ENCODE results near the gene NDUFV2.
"Not testable (repeated sequence)": the region's sequence is repeated elsewhere in the genome, so short reads cannot be mapped to it uniquely, and the experiment has no call there.

NDUFV2 gene

DNA sequence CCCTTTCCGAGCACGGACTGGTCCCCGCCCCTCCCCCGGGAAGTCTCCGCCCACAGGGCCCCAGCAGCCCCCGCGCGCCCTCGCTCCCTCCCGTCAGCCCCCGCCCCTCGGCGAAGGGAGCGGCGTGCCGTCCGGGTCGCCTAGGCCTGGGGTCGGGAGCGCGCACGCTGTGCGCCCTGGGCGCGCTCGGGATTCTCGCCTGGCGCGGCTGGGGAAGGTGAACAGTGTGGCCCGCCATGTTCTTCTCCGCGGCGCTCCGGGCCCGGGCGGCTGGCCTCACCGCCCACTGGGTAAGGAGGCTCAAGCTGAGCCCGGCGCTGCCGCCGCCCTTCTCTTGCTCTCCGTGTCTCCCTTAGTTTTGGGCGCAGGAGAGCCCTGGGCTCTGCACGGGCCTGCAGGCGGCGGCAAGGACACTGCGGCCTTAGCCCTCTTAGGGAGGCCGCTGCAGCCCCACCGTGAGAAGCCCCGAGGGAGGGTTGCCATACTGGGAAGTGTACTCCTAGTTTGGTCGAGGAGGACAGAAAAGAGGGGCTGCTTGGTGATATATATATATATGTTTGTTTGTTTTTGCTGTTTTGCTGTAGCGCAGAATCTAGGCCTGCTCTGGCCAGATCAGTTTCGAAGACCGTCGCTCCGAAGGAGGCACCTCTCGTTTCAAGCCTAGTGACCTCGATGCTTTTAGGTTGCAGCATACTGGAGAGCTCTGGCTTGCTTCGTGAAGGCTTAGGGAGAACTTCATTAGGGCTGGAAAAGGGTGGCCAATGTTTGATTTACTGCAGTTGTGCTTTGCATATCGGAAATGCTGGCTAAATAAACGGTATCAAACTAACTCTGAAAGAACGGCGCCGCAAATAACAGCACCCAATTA lies at the start of gene NDUFV2:
TSS of gene NDUFV2 (plus strand) at position 192 of the 868 bp plus-strand sequence. CDS start at position 237, 45 bp downstream.
- peak; percentile 97 for DNase-seq (ENCODE audit: low read depth, low spot score)

DNA sequence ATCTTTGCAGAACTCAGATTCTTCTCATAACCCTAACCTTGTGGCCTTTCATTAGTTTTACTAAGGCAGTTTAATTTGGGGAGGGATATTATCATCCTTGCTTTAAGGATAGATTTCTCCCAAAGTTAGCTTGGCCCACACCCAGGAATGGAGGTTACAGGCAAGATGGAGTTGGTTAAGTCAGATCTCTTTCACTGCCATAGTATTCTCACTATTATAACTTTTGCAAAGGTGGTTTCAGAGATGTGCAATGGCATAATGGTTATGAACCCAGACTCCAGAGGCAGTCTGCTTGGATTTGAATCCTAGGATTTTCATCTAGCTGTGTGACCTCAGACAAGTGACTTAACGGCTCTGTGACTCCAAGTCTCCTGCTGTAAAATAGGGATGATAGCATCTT lies 48.7 kb upstream of the NDUFV2 start:
- DNase-seq (ENCODE audit: low read depth, low spot score), result no peak

DNA sequence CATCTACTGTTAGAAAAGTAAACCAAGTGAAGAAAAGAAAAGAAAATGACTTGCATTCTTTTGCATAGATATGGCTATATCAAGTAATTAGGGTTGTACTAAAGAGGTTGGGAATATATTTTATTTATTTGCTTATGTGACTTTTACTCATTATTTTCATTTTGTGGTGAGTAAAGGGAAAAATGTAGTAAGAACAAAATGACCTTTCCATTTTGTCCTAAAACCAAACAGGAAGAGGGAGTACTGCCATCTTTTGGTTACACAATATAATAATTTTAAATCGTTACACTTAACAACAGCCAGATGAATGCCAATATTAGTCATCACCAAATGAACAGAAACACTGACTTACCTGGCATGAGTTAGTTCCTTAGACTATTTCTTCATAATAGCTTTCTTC lies 47.3 kb upstream of the NDUFV2 start:
- DNase-seq (ENCODE audit: low read depth, low spot score), result no peak

DNA sequence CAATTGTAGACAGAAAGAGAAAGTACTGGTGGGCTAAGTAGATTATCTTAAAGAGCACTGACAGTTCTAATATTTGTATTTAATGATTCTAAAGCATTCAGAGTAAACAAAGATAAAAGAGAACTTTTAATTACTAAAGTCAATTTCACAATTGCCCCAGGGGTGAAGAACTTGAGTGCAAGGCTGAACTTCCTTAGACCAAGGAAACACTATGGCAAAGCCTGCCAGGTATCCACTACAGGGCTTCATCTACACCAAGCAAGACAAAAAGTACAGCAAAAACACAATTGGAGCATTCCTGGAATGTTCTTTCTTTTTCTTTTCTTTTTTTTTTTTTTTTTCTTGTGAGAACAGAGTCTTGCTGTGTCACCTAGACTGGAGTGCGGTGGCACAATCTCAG lies 46.9 kb upstream of the NDUFV2 start:
- no peak for DNase-seq (ENCODE audit: low read depth, low spot score)

DNA sequence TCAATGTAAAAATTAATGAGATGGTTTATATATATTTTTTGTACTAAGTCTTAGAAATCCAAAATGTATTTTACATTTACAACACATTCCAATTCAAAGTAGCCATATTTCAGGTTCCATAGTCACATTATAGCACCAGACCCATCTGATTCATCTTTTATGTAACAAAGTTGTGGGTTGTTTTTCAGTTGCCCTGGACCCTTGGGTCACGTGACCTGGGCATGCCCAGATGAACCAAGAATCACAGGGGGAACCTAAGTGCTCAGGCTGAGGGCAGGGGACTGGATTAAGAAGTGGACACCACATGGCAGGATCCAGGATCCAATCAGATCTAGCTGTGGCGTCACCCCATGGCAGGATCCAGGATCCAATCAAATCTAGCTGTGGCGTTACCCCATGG lies 44.9 kb upstream of the NDUFV2 start:
- DNase-seq (ENCODE audit: low read depth, low spot score), result no peak

DNA sequence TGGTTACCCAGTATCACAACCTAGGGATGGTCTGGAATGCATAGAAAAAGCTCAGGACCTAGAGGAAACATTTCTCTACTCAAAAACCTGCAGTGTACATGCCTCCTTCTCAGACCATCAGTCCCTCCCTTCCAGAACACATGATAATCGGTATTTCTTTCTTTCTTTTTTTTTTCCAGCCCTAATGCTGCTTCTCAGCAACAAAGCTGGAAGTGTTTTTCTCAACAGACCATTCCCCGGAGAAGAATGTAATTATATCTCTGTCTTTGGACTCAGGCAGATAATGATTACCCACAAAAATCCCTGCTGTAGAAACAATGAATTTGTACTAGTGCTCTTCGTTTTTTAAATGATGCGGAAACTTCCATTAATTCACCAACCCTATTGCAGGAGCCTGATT lies 44.1 kb upstream of the NDUFV2 start:
- no peak for DNase-seq (ENCODE audit: low read depth, low spot score)

DNA sequence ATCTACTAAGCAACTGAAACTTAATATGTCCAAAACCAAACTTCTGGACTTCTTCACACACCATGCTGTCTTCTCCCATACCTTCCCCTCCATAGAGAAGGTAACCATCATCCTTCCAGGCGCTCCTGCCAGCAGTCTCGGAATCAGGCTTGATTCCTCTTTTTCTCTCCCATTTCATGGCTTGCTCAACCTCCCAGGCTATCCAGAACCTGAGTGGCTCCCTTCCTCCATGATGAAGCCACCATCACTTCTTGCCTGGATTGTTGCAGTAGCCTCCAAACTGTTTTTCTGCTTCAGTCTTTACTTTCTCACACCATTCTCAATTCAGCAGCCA lies 40.1 kb upstream of the NDUFV2 start:
- DNase-seq (ENCODE audit: low read depth, low spot score), result no peak

DNA sequence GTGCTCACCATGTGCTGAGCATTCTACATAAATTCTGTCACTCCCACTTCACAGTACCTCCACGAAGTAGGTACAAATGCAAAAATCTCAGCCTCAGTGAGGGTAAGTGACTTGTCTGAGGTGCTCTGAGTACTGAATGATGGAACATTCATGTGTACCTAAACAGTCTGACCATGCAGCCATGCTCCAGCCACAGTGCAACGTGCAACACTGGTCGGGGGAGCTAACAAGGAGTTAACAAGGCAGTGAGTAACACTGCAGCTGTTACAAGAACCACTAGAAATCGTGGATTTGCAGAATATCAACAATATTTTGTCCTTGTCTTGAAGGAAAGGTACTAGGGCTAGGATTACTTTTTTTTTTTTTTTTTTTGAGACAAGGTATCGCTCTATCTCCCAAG lies 36.6 kb upstream of the NDUFV2 start:
- no peak for DNase-seq (ENCODE audit: low read depth, low spot score)

DNA sequence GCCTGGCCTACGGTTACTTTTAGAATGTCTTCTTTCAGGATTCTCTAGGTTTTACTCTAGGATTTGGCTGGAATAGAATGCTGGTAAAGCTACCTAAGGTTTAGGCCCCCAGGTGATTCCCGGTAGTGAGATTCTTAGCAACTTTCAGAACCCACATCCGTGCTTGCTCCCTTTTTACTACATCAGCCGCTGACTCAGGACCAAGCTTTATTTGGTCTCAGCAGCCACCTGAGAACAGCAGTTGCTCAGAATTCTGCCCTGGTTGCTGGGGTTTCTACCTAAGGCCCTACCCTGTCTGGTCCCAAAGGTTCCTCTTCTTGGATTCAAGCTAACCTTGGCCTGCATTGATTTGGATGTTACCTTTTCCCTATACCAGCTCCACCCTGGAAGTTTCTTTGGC lies 36.1 kb upstream of the NDUFV2 start:
- no peak for DNase-seq (ENCODE audit: low read depth, low spot score)

DNA sequence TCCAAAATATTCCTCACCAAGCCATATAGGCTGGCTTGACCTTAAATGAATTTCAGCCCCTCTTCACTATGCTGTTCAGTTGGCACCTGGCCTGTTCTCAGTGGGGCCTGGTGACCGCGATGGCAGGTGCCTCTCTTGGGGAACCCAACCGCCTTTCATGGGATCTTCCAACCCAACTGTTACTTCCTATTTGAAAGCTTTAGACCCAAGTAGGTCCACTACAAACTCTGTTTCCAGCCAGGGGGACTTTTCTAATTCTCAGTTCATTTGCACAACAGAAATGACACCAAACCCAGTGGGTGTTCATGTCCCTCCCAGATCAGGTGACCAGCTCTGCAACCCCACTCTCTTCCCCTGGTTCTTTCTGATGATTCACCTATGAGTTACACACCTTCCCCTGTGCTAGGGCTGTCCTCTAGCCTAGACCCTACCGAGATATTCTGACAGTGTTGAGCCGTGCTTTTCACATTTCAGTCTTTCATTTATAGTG lies 35.6 kb upstream of the NDUFV2 start:
- no peak for DNase-seq (ENCODE audit: low read depth, low spot score)

DNA sequence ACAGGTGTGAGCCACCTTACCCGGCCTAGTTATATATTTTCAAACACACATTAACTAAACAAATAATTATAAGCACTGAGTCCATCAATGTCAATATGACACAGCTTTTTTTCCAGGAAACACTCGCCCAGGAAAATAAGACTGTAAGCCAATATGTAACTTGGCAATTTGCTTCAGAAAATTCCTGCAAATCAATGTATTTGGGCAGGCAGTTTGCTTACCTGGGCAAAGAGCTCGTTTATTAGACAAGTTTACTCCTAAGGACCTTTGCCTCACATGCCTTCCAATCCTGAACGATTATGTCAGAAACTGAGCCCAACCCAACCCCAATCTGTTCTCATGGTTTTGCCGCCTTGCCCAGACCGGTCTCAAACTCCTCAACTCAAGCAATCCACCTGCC lies 34.7 kb upstream of the NDUFV2 start:
- no peak for DNase-seq (ENCODE audit: low read depth, low spot score)

DNA sequence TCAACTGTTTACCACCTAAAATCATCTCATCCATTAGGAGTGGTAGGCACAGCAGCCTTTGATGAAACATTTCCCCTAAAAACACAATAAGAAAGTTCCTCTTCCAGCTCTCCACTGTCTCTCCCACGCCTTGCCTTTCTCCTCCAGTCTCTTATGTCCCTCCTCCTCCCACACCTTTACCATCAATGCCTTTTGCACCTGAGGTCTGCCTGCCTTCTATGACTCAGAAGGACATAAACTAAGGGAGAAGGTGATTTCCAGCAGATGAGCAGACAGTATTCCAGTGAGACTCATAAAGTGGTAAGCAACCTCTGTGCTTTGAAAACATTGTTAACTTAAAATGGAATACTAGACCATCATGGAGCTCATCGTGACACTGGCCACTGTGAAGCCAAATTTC lies 34.2 kb upstream of the NDUFV2 start:
- DNase-seq (ENCODE audit: low read depth, low spot score), result no peak

DNA sequence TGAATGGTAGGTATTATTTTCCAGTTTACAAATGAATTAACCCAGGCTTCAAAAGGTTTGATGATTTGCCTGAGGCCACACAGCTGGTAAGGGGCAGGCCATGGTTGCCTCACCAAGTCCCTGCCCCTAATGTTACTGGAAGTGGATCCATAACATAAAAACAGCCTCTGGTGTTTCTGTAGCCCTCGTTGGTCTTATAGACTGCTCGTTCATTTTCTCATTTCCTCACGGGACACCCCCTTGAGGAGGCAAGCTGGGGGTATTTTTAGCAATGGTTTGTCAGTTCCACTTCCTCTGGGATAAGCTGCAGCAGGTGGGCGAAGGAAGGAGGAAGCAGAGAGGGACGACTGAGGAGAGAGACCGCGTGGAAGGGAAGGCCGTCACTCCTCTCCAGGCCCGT lies 32.9 kb upstream of the NDUFV2 start:
- no peak for DNase-seq (ENCODE audit: low read depth, low spot score)

DNA sequence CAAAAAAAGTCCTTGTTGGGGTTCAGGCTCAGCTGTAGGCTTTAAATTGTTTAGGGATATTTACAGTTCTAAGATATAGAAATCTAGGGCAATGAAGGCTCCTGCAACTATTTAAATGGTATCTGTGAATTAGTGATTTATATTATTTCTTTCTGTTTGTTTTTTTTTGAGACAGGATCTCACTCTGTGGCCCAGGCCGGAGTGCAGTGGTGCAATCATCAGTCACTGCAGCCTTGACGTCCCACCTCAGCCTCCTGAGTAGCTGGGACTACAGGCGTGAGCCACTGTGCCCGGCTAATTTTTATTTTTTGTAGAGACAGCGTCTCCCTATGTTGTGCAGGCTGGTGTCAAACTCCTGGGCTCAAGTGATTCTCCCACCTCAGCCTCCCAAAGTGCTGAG lies 32.3 kb upstream of the NDUFV2 start:
- DNase-seq (ENCODE audit: low read depth, low spot score), result no peak

DNA sequence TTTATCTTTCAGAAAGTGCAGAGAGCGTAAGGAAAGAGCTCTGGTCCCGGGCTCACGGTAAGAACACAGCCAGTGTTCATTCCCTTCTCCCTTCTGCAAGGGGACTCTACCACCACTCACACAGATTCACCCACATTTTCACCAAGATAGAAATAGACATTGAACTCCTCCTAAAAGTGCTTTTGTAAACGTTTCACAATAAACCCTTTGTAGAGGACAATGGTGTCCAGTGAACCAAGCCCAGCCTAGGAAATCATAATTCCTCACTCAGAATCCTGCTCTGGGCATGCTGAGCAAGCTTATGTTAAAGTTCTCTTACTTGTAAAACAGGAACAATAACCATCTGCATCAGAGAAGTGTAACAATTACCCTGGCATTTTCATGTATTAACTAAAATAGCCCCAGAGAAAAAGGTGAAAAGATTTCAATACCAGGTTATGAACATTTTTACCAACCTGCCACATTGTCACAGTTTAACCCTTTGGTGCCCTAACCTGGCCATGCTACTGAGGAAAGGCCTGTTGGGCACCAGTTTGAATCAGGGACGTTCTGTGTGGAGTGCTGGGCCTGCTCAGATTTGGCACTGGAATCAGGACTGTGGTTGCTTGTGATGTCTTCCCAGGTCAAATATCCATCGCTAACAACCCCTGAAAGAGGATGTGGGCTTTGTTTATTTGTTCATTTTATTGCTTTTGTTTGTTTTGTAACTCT lies 22.5 kb upstream of the NDUFV2 start:
- DNase-seq (ENCODE audit: low read depth, low spot score), result no peak

DNA sequence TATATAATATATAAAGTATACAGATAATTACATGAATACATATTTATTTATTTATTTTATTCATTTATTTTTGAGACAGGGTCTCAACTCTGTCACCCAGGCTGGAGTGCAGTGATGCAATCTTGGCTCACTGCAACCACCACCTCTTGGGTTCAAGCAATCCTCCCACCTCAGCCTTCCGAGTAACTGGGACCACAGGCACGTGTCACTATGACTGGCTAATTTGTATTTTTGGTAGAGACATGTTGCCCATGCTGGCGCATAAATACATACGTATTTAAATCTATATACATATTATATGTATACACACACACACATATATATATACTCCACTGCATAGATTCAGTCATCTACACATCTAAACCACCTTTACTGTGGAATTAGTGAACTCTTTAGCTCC lies 20.6 kb upstream of the NDUFV2 start:
- DNase-seq (ENCODE audit: low read depth, low spot score), result no peak

DNA sequence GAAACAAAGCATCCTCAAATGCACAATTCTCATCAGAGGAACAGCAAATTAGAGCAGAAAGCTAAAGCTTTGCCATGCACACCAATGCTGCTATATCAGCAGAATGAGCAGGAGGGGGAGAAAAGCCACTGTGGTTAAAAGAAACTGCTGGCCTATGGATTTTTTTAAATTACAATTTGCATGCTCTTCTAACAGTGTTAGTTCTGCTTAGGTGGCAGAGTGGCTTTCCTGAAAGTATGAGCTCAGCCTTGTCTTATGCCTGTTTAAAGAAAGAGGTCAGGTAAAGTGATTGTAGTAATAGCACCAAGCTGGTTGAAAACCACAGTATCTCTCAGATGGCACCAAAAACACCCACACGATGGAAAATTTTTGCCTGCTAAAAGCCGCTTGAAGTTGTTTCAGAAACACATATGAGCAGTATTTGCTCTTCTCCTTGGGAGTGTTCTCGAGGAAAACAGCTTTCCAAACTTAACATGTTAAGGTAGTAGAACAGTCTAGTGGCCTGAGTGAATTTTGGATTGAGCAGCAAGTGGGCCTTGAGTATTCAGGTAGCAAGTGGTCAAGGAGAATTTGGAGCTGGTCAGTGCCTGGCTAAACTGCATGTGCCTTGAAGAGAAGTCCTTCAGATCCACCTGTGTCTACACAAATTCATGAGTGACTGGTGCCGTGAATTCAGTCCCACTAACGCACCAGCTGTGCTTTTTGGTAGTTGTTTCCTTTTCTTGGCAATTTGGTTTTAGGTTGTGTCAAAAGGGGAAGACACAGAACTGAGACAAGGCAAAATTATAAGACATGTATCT lies 19.6 kb upstream of the NDUFV2 start:
- DNase-seq (ENCODE audit: low read depth, low spot score), result no peak

DNA sequence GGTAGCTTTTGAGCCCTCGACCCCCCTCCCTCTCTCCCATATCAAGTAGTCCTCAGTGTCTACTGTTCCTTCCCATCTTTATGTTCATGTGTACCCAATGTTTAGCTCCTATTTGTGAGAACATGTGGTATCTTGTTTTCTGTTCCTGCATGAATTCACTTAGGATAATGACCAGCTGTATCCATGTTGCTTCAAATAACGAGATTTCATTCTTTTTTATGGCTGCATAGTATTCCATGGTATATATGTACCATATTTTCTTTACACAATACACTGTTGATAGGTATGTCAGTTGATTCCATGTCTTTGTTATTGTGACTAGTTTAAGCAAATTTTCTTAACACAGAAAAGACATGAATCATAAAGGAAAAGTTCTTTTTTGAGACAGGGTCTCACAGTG lies 16.5 kb upstream of the NDUFV2 start:
- DNase-seq (ENCODE audit: low read depth, low spot score), result no peak

DNA sequence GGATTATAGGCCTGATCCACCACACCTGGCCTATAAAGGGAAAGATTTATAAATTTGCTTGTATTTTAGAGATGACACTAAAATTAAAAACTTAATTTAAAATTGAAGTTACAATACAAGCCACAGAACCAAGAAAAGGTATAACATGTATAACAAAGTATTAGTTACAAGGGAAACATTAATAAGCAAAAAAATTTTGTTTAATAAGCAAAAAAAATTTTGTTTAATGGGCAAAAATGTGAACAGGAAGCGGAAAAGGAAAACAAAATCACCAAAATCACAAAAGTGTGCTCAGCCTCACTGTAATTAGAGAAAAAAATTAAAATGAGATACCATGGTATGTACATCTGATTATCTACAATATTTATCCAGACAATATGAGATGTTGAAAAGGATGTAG lies 15.9 kb upstream of the NDUFV2 start:
- no peak for DNase-seq (ENCODE audit: low read depth, low spot score)

DNA sequence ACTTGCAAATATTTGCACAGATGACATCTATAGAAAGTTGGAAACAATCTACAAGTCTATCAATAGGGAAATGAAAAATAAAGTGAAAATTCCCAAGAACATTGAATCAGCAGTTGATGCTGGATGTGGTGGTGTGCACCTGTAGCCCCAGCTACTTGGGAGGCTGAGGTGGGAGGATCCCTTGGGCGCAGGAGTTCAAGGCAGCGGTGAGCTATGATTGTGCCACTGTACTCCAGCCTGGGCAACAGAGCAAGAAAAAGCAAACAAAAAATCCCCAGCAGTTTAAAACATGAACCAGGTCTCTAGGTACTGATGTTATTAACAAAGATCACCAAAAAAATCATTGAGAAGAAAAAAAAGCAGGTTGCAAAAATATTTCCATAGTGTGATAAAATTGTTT lies 15.4 kb upstream of the NDUFV2 start:
- DNase-seq (ENCODE audit: low read depth, low spot score), result no peak

DNA sequence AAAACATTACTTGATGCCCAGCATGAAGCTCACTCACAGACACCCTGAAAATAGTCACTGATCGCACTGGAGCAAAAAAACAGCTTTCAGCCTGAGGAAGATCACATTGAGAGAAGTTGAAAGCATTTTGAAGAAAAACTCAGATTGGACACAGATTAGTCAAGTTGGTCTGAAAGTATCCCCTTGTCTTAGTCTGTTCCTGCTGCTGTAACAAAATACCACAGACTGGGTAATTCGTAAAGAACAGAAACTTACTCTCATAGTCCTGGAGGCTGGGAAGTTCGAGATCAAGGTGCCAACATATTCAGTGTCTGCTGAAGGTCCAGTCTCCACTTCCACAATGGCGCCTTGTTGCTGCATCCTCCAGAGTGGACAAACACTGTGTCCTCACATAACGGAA lies 14.2 kb upstream of the NDUFV2 start:
- DNase-seq (ENCODE audit: low read depth, low spot score), result no peak

DNA sequence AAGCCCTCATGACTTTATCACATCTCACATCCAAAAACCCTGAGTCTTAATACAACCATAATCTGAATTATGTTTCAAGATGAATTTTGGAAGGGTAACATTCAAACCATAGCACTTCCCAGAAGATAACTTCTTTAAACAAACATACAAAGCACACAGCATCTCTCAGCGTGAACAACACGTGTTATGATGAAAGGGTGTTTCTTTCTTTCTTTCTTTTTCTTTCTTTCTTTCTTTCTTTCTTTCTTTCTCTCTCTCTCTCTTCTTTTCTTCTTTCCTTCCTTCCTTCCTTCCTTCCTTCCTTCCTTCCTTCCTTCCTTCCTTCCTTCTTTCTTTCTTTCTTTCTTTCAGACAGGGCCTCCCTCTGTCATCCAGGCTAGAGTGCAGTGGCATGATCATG lies 13.8 kb upstream of the NDUFV2 start:
- DNase-seq (ENCODE audit: low read depth, low spot score), result not testable (repeated sequence)
